HEK293 (cell line): ENCODE results near the gene DUSP6.

Source experiments
- CTCF ChIA-PET: fragments of 350-600 bp; formaldehyde crosslinking; extraction: SDS; loops from one replicate; lab custom pipeline; 2021; ENCODE audit warnings: antibody characterized with exemption; lab: Yijun Ruan, JAX
- POLR2A ChIA-PET: fragments of 300-600 bp; formaldehyde crosslinking; extraction: SDS; loops from one replicate; lab custom pipeline; 2020; ENCODE audit warnings: antibody characterized with exemption, inconsistent platforms; lab: Yijun Ruan, JAX
- H3K27ac ChIP-seq: fragments of 200-500 bp; sonication (Bioruptor generic); 2 replicates; pipeline ENCODE4 v1.5.1; 2014; ENCODE audit warnings: low read depth, low read length, control low read depth, inconsistent platforms; ENCODE audit errors: extremely low read depth
- H3K36me3 ChIP-seq, 2 experiments: fragments of 200-500 bp in 1 of 2; sonication (Bioruptor generic) in 1 of 2; 1 replicate in 1 of 2; 2 replicates in 1 of 2; pipeline ENCODE4 v1.5.1; 2014 to 2017; ENCODE audit warnings: inconsistent platforms in 2 of 2, low read length in 2 of 2; ENCODE audit not compliant: control insufficient read depth in 2 of 2, insufficient read depth in 1 of 2
- H3K4me1 ChIP-seq: fragments of 200-500 bp; sonication (Bioruptor generic); 2 replicates; pipeline ENCODE4 v1.5.1; 2014; ENCODE audit warnings: mild to moderate bottlenecking, low read length, inconsistent platforms; ENCODE audit not compliant: control insufficient read depth, insufficient read depth
- H3K4me3 ChIP-seq: 2 replicates; pipeline ENCODE4 v1.5.1; 2011; ENCODE audit warnings: low read depth, mild to moderate bottlenecking, control low read depth, low read length, moderate library complexity
- H3K9me3 ChIP-seq: fragments of 200-500 bp; sonication (Bioruptor generic); 2 replicates; pipeline ENCODE4 v1.5.1; 2014; ENCODE audit warnings: low read depth, low read length, inconsistent platforms; ENCODE audit not compliant: control insufficient read depth, insufficient read depth
- HOXA7 ChIP-seq: sonication (generic); formaldehyde crosslinking; IDR thresholded peaks from 2 replicates; pipeline ENCODE4 v1.8.1; 2022; ENCODE audit warnings: missing genetic modification reagents, borderline replicate concordance
- IKZF3 ChIP-seq: fragments of 450-650 bp; IDR thresholded peaks from 2 replicates; pipeline ENCODE4 v1.5.0; 2018; ENCODE audit warnings: missing biosample characterization, mild to moderate bottlenecking, missing genetic modification characterization, moderate library complexity
- KLF7 ChIP-seq: fragments of 450-650 bp; formaldehyde crosslinking; IDR thresholded peaks from 2 replicates; pipeline ENCODE4 v1.5.1; 2016; ENCODE audit warnings: missing biosample characterization, missing genetic modification characterization, borderline replicate concordance
- OSR2 ChIP-seq: fragments of 450-650 bp; formaldehyde crosslinking; IDR thresholded peaks from 2 replicates; pipeline ENCODE4 v1.5.1; 2016; ENCODE audit warnings: missing biosample characterization, missing genetic modification characterization
- PRDM10 ChIP-seq: fragments of 450-650 bp; formaldehyde crosslinking; IDR thresholded peaks from 2 replicates; pipeline ENCODE4 v1.5.1; 2016; ENCODE audit warnings: missing biosample characterization, missing genetic modification characterization
- SCRT1 ChIP-seq: fragments of 450-650 bp; formaldehyde crosslinking; IDR thresholded peaks from 2 replicates; pipeline ENCODE4 v1.5.1; 2016; ENCODE audit warnings: missing biosample characterization, missing genetic modification characterization, borderline replicate concordance
- SCRT2 ChIP-seq: fragments of 450-650 bp; formaldehyde crosslinking; IDR thresholded peaks from 2 replicates; pipeline ENCODE4 v1.5.1; 2016; ENCODE audit warnings: missing biosample characterization, missing genetic modification characterization
- SP7 ChIP-seq: fragments of 450-650 bp; formaldehyde crosslinking; IDR thresholded peaks from 2 replicates; pipeline ENCODE4 v1.5.1; 2016; ENCODE audit warnings: missing biosample characterization, missing genetic modification characterization
- ZBTB44 ChIP-seq: fragments of 450-650 bp; IDR thresholded peaks from 2 replicates; pipeline ENCODE4 v1.5.1; 2018; ENCODE audit warnings: missing biosample characterization, mild to moderate bottlenecking, missing genetic modification characterization
- ZIC2 ChIP-seq: fragments of 450-650 bp; formaldehyde crosslinking; IDR thresholded peaks from 2 replicates; pipeline ENCODE4 v1.5.1; 2016; ENCODE audit warnings: missing biosample characterization, missing genetic modification characterization
- ZNF18 ChIP-seq: fragments of 450-650 bp; formaldehyde crosslinking; IDR thresholded peaks from 2 replicates; pipeline ENCODE4 v1.5.1; 2016; ENCODE audit warnings: missing biosample characterization, missing genetic modification characterization
- ZNF214 ChIP-seq: fragments of 450-650 bp; formaldehyde crosslinking; IDR thresholded peaks from 2 replicates; pipeline ENCODE4 v1.5.1; 2017; ENCODE audit warnings: missing biosample characterization, mild to moderate bottlenecking, missing genetic modification characterization, borderline replicate concordance
- ZNF248 ChIP-seq: fragments of 450-650 bp; formaldehyde crosslinking; IDR thresholded peaks from 2 replicates; pipeline ENCODE4 v1.5.1; 2017; ENCODE audit warnings: missing biosample characterization, missing genetic modification characterization
- ZNF280D ChIP-seq: fragments of 450-650 bp; formaldehyde crosslinking; IDR thresholded peaks from 2 replicates; pipeline ENCODE4 v1.5.1; 2016; ENCODE audit warnings: missing biosample characterization, missing genetic modification characterization
- ZNF335 ChIP-seq: fragments of 450-650 bp; formaldehyde crosslinking; conservative IDR thresholded peaks from 2 replicates; pipeline ENCODE4 v1.5.1; 2016; ENCODE audit warnings: missing biosample characterization, missing genetic modification characterization
- ZNF426 ChIP-seq: fragments of 450-650 bp; formaldehyde crosslinking; IDR thresholded peaks from 2 replicates; pipeline ENCODE4 v1.5.1; 2017; ENCODE audit warnings: missing biosample characterization, missing genetic modification characterization, mild to moderate bottlenecking, inconsistent platforms, moderate library complexity
- ZNF449 ChIP-seq: fragments of 450-650 bp; formaldehyde crosslinking; IDR thresholded peaks from 2 replicates; pipeline ENCODE4 v1.5.1; 2017; ENCODE audit warnings: missing biosample characterization, mild to moderate bottlenecking, missing genetic modification characterization, moderate library complexity
- ZNF830 ChIP-seq: fragments of 450-650 bp; IDR thresholded peaks from 2 replicates; pipeline ENCODE4 v1.5.0; 2018; ENCODE audit warnings: missing biosample characterization, missing genetic modification characterization, low read depth, mild to moderate bottlenecking, moderate library complexity
- ZSCAN16 ChIP-seq: fragments of 450-650 bp; formaldehyde crosslinking; IDR thresholded peaks from 2 replicates; pipeline ENCODE4 v1.5.1; 2016; ENCODE audit warnings: missing biosample characterization, missing genetic modification characterization

The DUSP6 gene

GRCh38 chr12:89346741-89347324 lies 5.5 kb downstream of the DUSP6 start (continued):
- TF ChIP-seq ZNF280D (tag by site-specific recombination), result no peak

GRCh38 chr12:89345830-89346740 lies 6.2 kb downstream of the DUSP6 start:
- POLR2A ChIA-PET, result no interaction called here

More at GRCh38 chr12:89345830-89346740, 6.2 kb downstream of the DUSP6 start:
- peaks cover 26% of the 10 kb centered on the region for H3K4me1 ChIP-seq
- TF ChIP-seq SCRT1 (tag by site-specific recombination) (peak; percentile 65; the same call in 1 of the 2 replicates), ZNF426 (tag by site-specific recombination) (no peak), ZBTB44 (tag by site-specific recombination) (0 out of 2 replicates have a peak, but pooled peaks have one; percentile 24), ZSCAN16 (peak; percentile 70; the same call in 1 of the 2 replicates), IKZF3 (0 out of 2 replicates have a peak, but pooled peaks have one; percentile 29), ZNF214 (tag by site-specific recombination) (no peak), OSR2 (peak; percentile 56; the same call in 1 of the 2 replicates), ZNF248 (tag by site-specific recombination) (no peak), ZNF335 (tag by site-specific recombination) (0 out of 2 replicates have a peak, but pooled peaks have one; percentile 4), KLF7 (no peak), ZNF449 (tag by site-specific recombination) (peak; percentile 87), HOXA7 (CRISPR knock-in tag) (no peak), PRDM10 (tag by site-specific recombination) (peak; percentile 77), SP7 (tag by site-specific recombination) (0 out of 2 replicates have a peak, but pooled peaks have one; percentile 25), ZIC2 (peak; percentile 98), ZNF830 (tag by site-specific recombination) (no peak), ZNF18 (tag by site-specific recombination) (peak; percentile 95), SCRT2 (peak; percentile 90)
- no peaks in the 10 kb centered on the region for H3K9me3 ChIP-seq
- no peak overlapping the region for H3K4me3 ChIP-seq
- peaks cover 0 to 20% of the 10 kb centered on the region in 2 experiments; a peak in 2 of 3 replicates for H3K36me3 ChIP-seq
- CTCF ChIA-PET, result interaction anchor here (0.6 to 0.7 kb wide), 3 partner anchors 26 to 178 kb away, joined by 3 to 5 read pairs (median 3); no protein-coding TSS in a partner anchor
- no peak overlapping the region; the same call in 1 of the 2 replicates for H3K27ac ChIP-seq
